Measurements from ENCODE around the gene ZNF888. TPM values are rescaled to one million over a fixed set of nuclear protein-coding genes. Genes with fewer than 3 reads are reported as not detected.
"Not testable (repeated sequence)": the region's sequence is repeated elsewhere in the genome, so short reads cannot be mapped to it uniquely, and the experiment has no call there.

Gene ZNF888
- total RNA-seq, 1 experiment from 2014 or later = 4.1 TPM

GRCh38 chr19:52942386-52943133 is 19.3 kb upstream of the ZNF888 start:
- DNase-seq (ENCODE audit: extremely low read depth, low read depth) = peak; percentile 53

- no peak for DNase-seq (ENCODE audit: extremely low read depth, low read depth)
These were observed 18.7 kb upstream of the ZNF888 start for GRCh38 chr19:52941941-52942385.

DNA sequence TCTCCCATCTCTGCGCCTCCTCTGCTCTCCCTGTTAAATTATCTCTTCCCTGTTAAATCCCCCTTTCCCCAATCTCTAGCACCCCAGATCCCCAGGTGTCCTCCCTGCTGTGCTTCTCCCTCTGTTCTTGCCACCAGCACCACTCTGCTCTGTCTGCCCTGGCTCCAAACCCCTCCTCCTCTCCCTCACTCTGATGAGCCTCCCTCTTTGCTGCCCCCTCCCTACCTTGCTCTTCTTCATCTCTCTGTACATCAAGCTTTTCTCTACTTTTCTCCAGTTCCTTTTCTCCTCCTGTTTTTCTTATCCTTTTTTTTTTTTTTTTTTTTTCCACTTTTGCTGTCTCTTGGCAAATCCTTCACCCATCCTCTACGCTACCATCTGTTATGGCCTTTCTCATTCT is 18.3 kb upstream of the ZNF888 start:
- not testable (repeated sequence) for DNase-seq (ENCODE audit: extremely low read depth, low read depth)

DNA sequence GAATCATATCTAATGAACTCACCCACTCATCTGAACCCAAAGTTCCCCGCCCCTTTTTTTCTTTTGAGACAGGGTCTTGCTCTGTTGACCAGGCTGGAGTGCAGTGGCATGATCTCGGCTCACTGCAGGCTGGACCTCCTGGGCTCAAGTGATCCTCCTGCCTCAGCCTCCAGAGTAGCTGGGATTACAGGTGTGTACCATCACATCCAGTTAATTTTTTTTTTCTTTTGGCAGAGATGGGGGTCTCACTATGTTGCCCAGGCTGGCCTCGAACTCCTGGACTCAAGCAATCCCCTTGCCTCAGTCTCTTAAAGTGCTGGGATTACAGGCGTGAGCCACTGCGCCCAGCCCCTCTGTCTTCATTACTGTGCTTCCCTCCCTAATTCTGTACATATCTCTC is 17.7 kb upstream of the ZNF888 start:
- DNase-seq (ENCODE audit: extremely low read depth, low read depth) = not testable (repeated sequence)

GRCh38 chr19:52938761-52939160 is 15.5 kb upstream of the ZNF888 start:
- no peak for DNase-seq (ENCODE audit: extremely low read depth, low read depth)

GRCh38 chr19:52936954-52937325 is 13.7 kb upstream of the ZNF888 start:
- DNase-seq (ENCODE audit: extremely low read depth, low read depth) = no peak

- no peak for DNase-seq (ENCODE audit: extremely low read depth, low read depth)
These were observed 13.1 kb upstream of the ZNF888 start for GRCh38 chr19:52936151-52936953.

DNA sequence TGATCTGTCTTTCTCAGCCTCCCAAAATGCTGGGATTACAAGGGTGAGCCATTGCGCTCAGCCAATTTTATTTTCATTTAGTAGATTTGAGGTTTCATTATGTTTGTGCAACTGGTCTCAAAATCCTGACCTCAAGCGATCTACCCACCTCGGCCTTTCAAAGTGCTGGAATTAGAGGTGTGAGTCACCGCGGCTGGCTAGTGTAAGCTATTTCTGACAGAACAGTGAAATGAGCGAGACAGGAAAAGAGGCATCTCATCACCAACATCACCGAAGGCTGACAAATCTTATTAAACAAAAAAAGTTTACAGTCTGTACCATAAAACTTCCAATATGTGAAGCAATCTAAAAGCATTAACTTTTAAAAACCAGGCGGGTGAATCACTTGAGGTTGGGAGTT is 12.2 kb upstream of the ZNF888 start:
- DNase-seq (ENCODE audit: extremely low read depth, low read depth) = no peak

- DNase-seq (ENCODE audit: extremely low read depth, low read depth) = not testable (repeated sequence)
These were observed 1.4 kb upstream of the ZNF888 start for GRCh38 chr19:52924641-52925040.

GRCh38 chr19:52923778-52924593 is 758 bp upstream of the ZNF888 start:
- no peak for DNase-seq (ENCODE audit: extremely low read depth, low read depth)

GRCh38 chr19:52917531-52917930 is 5.7 kb downstream of the ZNF888 start:
- DNase-seq (ENCODE audit: extremely low read depth, low read depth) = no peak

DNA sequence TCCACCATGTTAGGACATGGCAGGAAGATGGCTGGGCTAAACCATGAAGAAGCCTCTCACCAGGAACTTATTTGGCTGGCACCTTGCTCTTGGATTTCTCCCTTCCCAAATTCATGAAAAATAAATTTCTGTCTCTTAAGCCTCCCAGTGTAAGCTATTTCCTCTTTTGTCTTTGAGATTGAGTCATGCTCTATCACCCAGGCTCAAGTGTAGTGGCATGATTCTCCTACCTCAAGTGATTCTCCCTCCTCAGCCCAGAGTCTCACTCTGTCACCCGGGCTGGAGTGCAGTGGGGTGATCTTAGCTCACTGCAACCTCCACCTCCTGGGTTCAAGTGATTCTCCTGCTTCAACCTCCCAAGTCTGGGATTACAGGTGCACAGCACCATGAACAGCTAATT is 12.6 kb downstream of the ZNF888 start:
- DNase-seq (ENCODE audit: extremely low read depth, low read depth) = no peak

GRCh38 chr19:52904052-52904780 is 19.0 kb downstream of the ZNF888 start:
- DNase-seq (ENCODE audit: extremely low read depth, low read depth) = not testable (repeated sequence)

GRCh38 chr19:52901842-52902241 is 21.4 kb downstream of the ZNF888 start:
- no peak for DNase-seq (ENCODE audit: extremely low read depth, low read depth)

DNA sequence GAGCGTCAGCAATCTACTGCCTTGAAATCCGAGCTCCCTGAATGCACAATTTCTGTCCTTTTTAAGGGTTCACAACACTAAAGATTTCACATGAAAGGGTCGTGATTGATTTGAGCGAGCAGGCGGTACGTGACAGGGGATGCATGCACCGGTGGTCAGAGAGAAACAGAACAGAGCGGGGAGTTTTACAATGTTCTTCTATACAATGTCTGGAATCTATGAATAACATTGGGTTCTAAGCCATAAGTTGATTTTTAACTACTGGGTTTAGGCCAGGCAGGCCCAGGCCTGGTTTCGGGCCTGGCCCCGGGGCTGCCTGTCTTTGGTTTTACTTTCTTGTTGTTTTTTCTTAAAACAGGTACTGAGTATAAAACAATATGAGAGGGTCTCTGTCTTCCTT is 24.6 kb downstream of the ZNF888 start:
- not testable (repeated sequence) for DNase-seq (ENCODE audit: extremely low read depth, low read depth)

DNA sequence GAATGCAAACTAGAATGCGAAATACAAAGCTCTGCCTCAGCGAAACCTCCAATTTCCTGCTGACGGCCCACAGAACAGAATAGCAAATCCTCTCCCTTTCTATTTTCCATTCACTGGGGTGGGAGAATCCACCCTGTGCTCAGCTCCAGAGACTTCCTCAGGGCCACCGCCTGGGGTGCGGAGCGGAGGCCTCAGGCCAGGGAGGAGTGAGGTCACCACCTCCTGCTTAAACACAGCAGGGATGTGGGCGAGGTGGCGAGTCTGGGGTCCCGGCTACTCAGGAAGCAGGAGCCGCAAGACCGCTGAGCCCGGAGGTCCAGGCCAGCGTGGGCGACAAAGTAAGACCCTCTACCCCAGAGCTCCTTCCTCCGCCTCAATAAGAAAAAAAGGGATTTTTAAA is 25.1 kb downstream of the ZNF888 start:
- DNase-seq (ENCODE audit: extremely low read depth, low read depth) = no peak

GRCh38 chr19:52897138-52897935 is 25.9 kb downstream of the ZNF888 start, which contains the start of gene ZNF320:
Gene ZNF320 (minus strand): TSS chr19:52897635. CDS start chr19:52890255, 7,380 bp downstream.
- DNase-seq (ENCODE audit: extremely low read depth, low read depth) = peak; percentile 44

DNA sequence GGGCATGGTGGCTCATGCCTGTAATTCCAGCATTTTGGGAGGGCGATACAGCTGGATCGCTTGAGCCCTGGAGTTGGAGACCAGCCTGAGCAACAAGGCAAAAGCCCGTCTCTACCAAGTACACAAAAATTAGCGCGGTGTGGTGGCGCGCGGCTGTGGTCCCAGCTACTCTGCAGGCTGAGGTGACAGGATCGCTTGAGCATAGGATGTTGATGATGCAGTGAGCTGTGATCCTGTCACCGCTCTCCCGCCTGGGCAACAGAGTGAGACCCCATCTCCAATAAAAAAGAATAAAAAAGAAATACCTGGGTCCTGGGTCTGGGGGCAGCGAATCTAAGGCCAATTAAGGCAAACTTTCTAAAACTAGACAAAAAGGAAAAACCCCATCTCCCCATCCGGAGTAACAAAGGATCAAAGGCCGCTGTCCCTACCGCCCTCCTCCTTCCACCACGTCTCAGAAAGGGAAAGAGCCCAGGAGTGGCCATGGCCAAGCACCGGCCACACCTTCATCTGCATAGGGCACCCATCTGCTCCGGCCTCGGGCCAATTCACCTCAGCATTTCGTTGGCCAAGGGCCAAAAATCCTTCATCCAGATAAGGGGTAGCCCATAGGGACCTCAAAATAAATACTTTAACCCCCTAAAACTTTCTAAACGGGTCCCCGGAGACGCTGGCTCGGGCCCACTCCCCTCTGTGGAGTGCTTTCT is 26.6 kb downstream of the ZNF888 start:
- DNase-seq (ENCODE audit: extremely low read depth, low read depth) = no peak

GRCh38 chr19:52891336-52891735 is 31.9 kb downstream of the ZNF888 start:
- DNase-seq (ENCODE audit: extremely low read depth, low read depth) = no peak
